Pancreas (tissue), 10 donors: ENCODE data around the gene DCTN4. TPM values are rescaled to one million over a fixed set of nuclear protein-coding genes. Genes with fewer than 3 reads are reported as not detected.
A peak's percentile ranks its signal among the peaks of the same experiment; 100 is the strongest.

Experiments used
- ATAC-seq, 4 donors: fragments of 200-7000 bp; cut with Tn5 transposase; one replicate each; pipeline versions ENCODE4 v1.8.0 to v1.9.1; 2020; ENCODE audit warnings: mild to moderate bottlenecking in 4 of 4, moderate library complexity in 4 of 4
- DNase-seq, 6 donors: peaks; one replicate each; pipeline ENCODE4 v3.0.0-alpha.2; 2020
- FAIRE-seq: peaks from 2 replicates; lab custom pipeline; 2012; peaks lifted over from hg19 to GRCh38; lab: Jason Lieb, UNC
- H3K27ac ChIP-seq, 4 donors: fragments of 200-600 bp; sonication (generic); 1 replicate in 3 of 4; 2 replicates in 1 of 4; pipeline versions ENCODE4 v1.5.0 to v1.8.0; 2020
- H3K27me3 ChIP-seq, 4 donors: fragments of 200-600 bp; one replicate each; pipeline ENCODE4 v1.8.0; 2021
- H3K36me3 ChIP-seq, 3 donors: fragments of 200-600 bp; sonication (generic) in 1 of 3; one replicate each; pipeline versions ENCODE4 v1.5.0 to v1.8.0; 2020 to 2021
- H3K4me1 ChIP-seq, 3 donors: fragments of 200-600 bp; one replicate each; pipeline ENCODE4 v1.8.0; 2021
- H3K4me3 ChIP-seq, 4 donors: fragments of 200-600 bp; sonication (generic) in 2 of 4; one replicate each; pipeline versions ENCODE4 v1.5.0 to v1.8.0; 2020 to 2021
- H3K9me3 ChIP-seq, 4 donors: fragments of 200-600 bp; one replicate each; pipeline ENCODE4 v1.8.0; 2021
- CTCF ChIP-seq, 4 donors: fragments of 200-600 bp; sonication (generic) in 3 of 4; IDR thresholded peaks; one replicate each; pipeline versions ENCODE4 v1.5.0 to v1.8.0; 2021; ENCODE audit warnings: antibody characterized with exemption in 4 of 4
- WGBS, 2 donors: extraction: QIAGEN DNeasy Blood & Tissue Kit; methylation state at CpG; one replicate each; pipeline ENCODE4 v1.1.7; 2013; 5-methylcytosine and 5-hydroxymethylcytosine counted together
- intact Hi-C, 3 donors: fragments of 100-400 bp; cut with DNase I; formaldehyde crosslinking; loops; one replicate each; pipeline versions ENCODE4 v1.11.1 to v1.14.2; 2022
- polyA plus RNA-seq, 2 donors: library from polyadenylated mRNA; stranded (reverse); fragments of 200-250 nt; gene quantifications; one replicate each; pipeline ENCODE4 v1.2.3, GENCODE V29; 2013
- total RNA-seq, 6 donors: library from RNA; stranded (reverse); fragmentation: NEBNext Ultra II Directional in 4 of 6; extraction: Animal tissue kit (Norgen Biotek cat#: 25700) in 4 of 6; gene quantifications; one replicate each; pipeline versions ENCODE4 v1.2.1 to v1.2.4, GENCODE V29; 2021 to 2023
- donor health status: healthy with polysubstance abuse.
- donor health status: DM: no; HTN: no; CAD: no; lungs with moderate emphysema.
- donor health status: DM: no; HTN: no; CAD: no.
- donor health status: control.
- donor health status: control.
- donor health status: Bipolar disorder and iron deficiency.
- donor health status: DM: yes; HTN: yes; CAD: no.
- donor health status: DM: no; HTN: no; CAD: no.
- donor health status: DM: no; HTN: no; CAD: no.
- donor health status: DM: yes; HTN: yes; CAD: no.

The DCTN4 gene
- total and polyA plus RNA-seq, 8 donors, result 13.8 to 61.1 (median 45.1) TPM

DNA sequence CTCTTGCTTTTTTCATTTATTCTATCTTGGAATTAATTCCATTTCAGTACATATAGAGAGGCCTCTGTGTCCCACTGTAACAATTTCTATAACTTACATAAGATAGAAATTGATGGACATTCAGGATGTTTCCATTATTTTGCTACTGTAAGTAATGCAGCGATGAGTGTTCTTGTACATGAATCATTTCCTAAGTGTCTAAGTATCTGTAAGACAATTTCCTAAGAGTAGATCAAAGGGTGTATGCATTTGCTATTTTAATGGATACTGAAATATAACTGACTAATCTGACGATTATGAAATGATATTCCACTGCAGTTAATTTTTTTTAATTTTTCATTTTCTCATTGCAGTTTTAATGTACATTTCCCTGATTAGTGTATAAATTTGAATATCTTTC is 35.0 kb downstream of the DCTN4 start:
- ATAC-seq, result no peak
- peaks cover 0 to 2% (median 0%) of the 10 kb centered on the region in 4 donors for H3K9me3 ChIP-seq
- TF ChIP-seq CTCF (IDR thresholded peaks at IDR 0.05), result no peak
- DNase-seq, result no peak
- H3K36me3 ChIP-seq, result peaks cover 0 to 70% (median 19%) of the 10 kb centered on the region in 3 donors
- H3K27me3 ChIP-seq, result no peaks in the 10 kb centered on the region
- H3K27ac ChIP-seq, result no peak overlapping the region
- intact Hi-C loops, result no loop called here
- FAIRE-seq, result no peak
- WGBS, 2 donors, result 90 to 96% methylated on average over 2 of the region's 2 CpGs
- no peak overlapping the region for H3K4me3 ChIP-seq
- H3K4me1 ChIP-seq, result no peaks in the 10 kb centered on the region

DNA sequence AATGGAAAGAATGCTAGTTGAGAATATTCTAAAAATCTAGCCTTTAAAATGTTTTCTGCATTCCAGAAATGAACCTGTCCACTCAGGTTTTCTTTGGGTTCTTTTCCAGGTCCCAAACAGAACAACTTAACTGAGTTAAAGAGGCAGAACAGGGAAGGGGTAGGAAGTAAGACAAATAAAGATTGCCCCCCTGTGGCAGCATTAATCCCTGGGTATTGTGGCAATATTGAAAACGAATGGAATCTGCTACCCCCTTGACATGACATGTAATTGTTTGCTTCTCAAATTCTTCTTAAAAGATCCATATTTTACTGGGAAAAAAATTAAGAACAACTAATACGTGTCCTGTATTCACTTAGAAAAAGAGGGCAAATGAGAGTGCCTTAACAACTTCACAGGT is 48.7 kb downstream of the DCTN4 start:
- no peak overlapping the region for H3K4me3 ChIP-seq
- intact Hi-C loops, result no loop called here
- H3K9me3 ChIP-seq, result no peaks in the 10 kb centered on the region
- H3K4me1 ChIP-seq, result peaks cover 0 to 6% (median 0%) of the 10 kb centered on the region in 3 donors
- WGBS, 2 donors, result 51 to 53% methylated on average over 2 of the region's 2 CpGs
- H3K27me3 ChIP-seq, result no peaks in the 10 kb centered on the region
- TF ChIP-seq CTCF (IDR thresholded peaks at IDR 0.05), result no peak
- ATAC-seq (peak in 1 of 4 donors; percentile 54), DNase-seq (no peak), FAIRE-seq (no peak)
- H3K27ac ChIP-seq, result no peak overlapping the region
- peaks cover 10 to 43% (median 15%) of the 10 kb centered on the region in 3 donors for H3K36me3 ChIP-seq

- DNase-seq, result no peak
- no peaks in the 10 kb centered on the region for H3K9me3 ChIP-seq
- 76 to 80% methylated on average over 4 of the region's 4 CpGs for WGBS, 2 donors
- H3K27ac ChIP-seq, result no peak overlapping the region
- TF ChIP-seq CTCF (IDR thresholded peaks at IDR 0.05), result no peak
- H3K36me3 ChIP-seq, result peaks cover 4 to 27% (median 6%) of the 10 kb centered on the region in 3 donors
- intact Hi-C loops, result loop anchor here in 1 of 3 donors (10.0 kb wide), 1 partner anchor 138 kb away; the partner anchor contains the start of gene IRGM
- no peak for ATAC-seq
- no peak for FAIRE-seq
- H3K27me3 ChIP-seq, result no peaks in the 10 kb centered on the region
- no peak overlapping the region for H3K4me3 ChIP-seq
- peaks cover 0 to 6% (median 0%) of the 10 kb centered on the region in 3 donors for H3K4me1 ChIP-seq
Measured at GRCh38 chr5:150706776-150707390, 51.9 kb downstream of the DCTN4 start.

- Histone ChIP-seq H3K9me3 (no peaks in the 10 kb centered on the region), H3K4me3 (no peak overlapping the region), H3K27ac (no peak overlapping the region), H3K27me3 (no peaks in the 10 kb centered on the region), H3K36me3 (peaks cover 0 to 3% (median 0%) of the 10 kb centered on the region in 3 donors), H3K4me1 (peaks cover 9 to 14% (median 13%) of the 10 kb centered on the region in 3 donors)
- 68 to 86% methylated on average over 3 of the region's 3 CpGs for WGBS, 2 donors
- FAIRE-seq (no peak), DNase-seq (no peak), ATAC-seq (no peak)
- intact Hi-C loops, result loop anchor here in 1 of 3 donors (10.0 kb wide), 1 partner anchor 141 kb away; the partner anchor contains the start of gene IRGM
- TF ChIP-seq CTCF (IDR thresholded peaks at IDR 0.05), result no peak
Measured at GRCh38 chr5:150703762-150704161, 55.1 kb downstream of the DCTN4 start.
